Measurements from ENCODE around the gene ATP11C.
"Not testable (repeated sequence)": the region's sequence is repeated elsewhere in the genome, so short reads cannot be mapped to it uniquely, and the experiment has no call there.

The ATP11C gene

GRCh38 chrX:139708067-139708466, 224.8 kb downstream of the ATP11C start, which contains the start of gene MCF2:
Gene MCF2 (minus strand): TSS chrX:139708167. CDS start chrX:139651744, 56,423 bp downstream.
- DNase-seq: no peak

GRCh38 chrX:139702658-139703057, 230.2 kb downstream of the ATP11C start:
- DNase-seq: no peak

GRCh38 chrX:139692908-139693307, 239.9 kb downstream of the ATP11C start:
- no peak for DNase-seq

GRCh38 chrX:139692506-139692849, 240.4 kb downstream of the ATP11C start:
- no peak for DNase-seq

- DNase-seq: no peak
Observed at GRCh38 chrX:139691843-139692505, 240.9 kb downstream of the ATP11C start.

GRCh38 chrX:139691493-139691842, 241.4 kb downstream of the ATP11C start:
- DNase-seq: no peak

GRCh38 chrX:139685175-139685574, 247.7 kb downstream of the ATP11C start:
- not testable (repeated sequence) for DNase-seq

GRCh38 chrX:139680356-139680755, 252.5 kb downstream of the ATP11C start:
- no peak for DNase-seq
